ENCODE data around the gene CCDC150. TPM values are rescaled to one million over a fixed set of nuclear protein-coding genes. Genes with fewer than 3 reads are reported as not detected.
"Not testable (repeated sequence)": the region's sequence is repeated elsewhere in the genome, so short reads cannot be mapped to it uniquely, and the experiment has no call there.

Gene CCDC150
- total RNA-seq, 1 donor from 2014 or later: 4.5 TPM

- FAIRE-seq (no peak), DNase-seq (ENCODE audit: low spot score in 2 of 2) (no peak)
These were observed 64.2 kb downstream of the CCDC150 start for GRCh38 chr2:196703695-196704094.

GRCh38 chr2:196710056-196710455, 70.5 kb downstream of the CCDC150 start:
- not testable (repeated sequence) for FAIRE-seq; DNase-seq (ENCODE audit: low spot score in 2 of 2)

- no peak for FAIRE-seq
- DNase-seq (ENCODE audit: low spot score in 2 of 2): no peak
These were observed 72.1 kb downstream of the CCDC150 start for GRCh38 chr2:196711625-196712024.

GRCh38 chr2:196712867-196713266, 73.4 kb downstream of the CCDC150 start:
- FAIRE-seq (no peak), DNase-seq (ENCODE audit: low spot score in 2 of 2) (no peak)

- no peak for DNase-seq (ENCODE audit: low spot score in 2 of 2)
- FAIRE-seq: no peak
These were observed 79.0 kb downstream of the CCDC150 start for GRCh38 chr2:196718419-196719109.

GRCh38 chr2:196719110-196719872, 79.8 kb downstream of the CCDC150 start:
- DNase-seq (ENCODE audit: low spot score in 2 of 2): no peak
- FAIRE-seq: no peak

GRCh38 chr2:196723571-196723970, 84.1 kb downstream of the CCDC150 start:
- FAIRE-seq: no peak
- no peak for DNase-seq (ENCODE audit: low spot score in 2 of 2)

GRCh38 chr2:196725218-196725617, 85.7 kb downstream of the CCDC150 start:
- FAIRE-seq: no peak

GRCh38 chr2:196725882-196726281, 86.4 kb downstream of the CCDC150 start:
- FAIRE-seq (no peak), DNase-seq (ENCODE audit: low spot score in 2 of 2) (no peak)

More at GRCh38 chr2:196725218-196725617, 85.7 kb downstream of the CCDC150 start:
- no peak for DNase-seq (ENCODE audit: low spot score in 2 of 2)

GRCh38 chr2:196729418-196729817, 89.9 kb downstream of the CCDC150 start:
- DNase-seq (ENCODE audit: low spot score in 2 of 2) (no peak), FAIRE-seq (no peak)

GRCh38 chr2:196736646-196737045, 97.1 kb downstream of the CCDC150 start:
- not testable (repeated sequence) for DNase-seq (ENCODE audit: low spot score in 2 of 2); FAIRE-seq

- DNase-seq (ENCODE audit: low spot score in 2 of 2) (no peak), FAIRE-seq (no peak)
These were observed 97.5 kb downstream of the CCDC150 start for GRCh38 chr2:196737046-196737445.

- no peak for DNase-seq (ENCODE audit: low spot score in 2 of 2)
- FAIRE-seq: no peak
These were observed 99.5 kb downstream of the CCDC150 start for GRCh38 chr2:196739031-196739430.

- FAIRE-seq (no peak), DNase-seq (ENCODE audit: low spot score in 2 of 2) (no peak)
These were observed 102.7 kb downstream of the CCDC150 start for GRCh38 chr2:196742216-196742615.

GRCh38 chr2:196742685-196743084, 103.2 kb downstream of the CCDC150 start:
- FAIRE-seq (no peak), DNase-seq (ENCODE audit: low spot score in 2 of 2) (no peak)

GRCh38 chr2:196743165-196743564, 103.7 kb downstream of the CCDC150 start:
- DNase-seq (ENCODE audit: low spot score in 2 of 2) (no peak), FAIRE-seq (no peak)

GRCh38 chr2:196745711-196746110, 106.2 kb downstream of the CCDC150 start:
- DNase-seq (ENCODE audit: low spot score in 2 of 2): no peak
- FAIRE-seq: no peak

GRCh38 chr2:196747400-196747799, 107.9 kb downstream of the CCDC150 start:
- no peak for FAIRE-seq
- no peak for DNase-seq (ENCODE audit: low spot score in 2 of 2)

GRCh38 chr2:196748123-196748522, 108.6 kb downstream of the CCDC150 start:
- FAIRE-seq (no peak), DNase-seq (ENCODE audit: low spot score in 2 of 2) (no peak)

- FAIRE-seq (no peak), DNase-seq (ENCODE audit: low spot score in 2 of 2) (no peak)
These were observed 110.9 kb downstream of the CCDC150 start for GRCh38 chr2:196750291-196750923.

- FAIRE-seq: no peak
These were observed 111.6 kb downstream of the CCDC150 start for GRCh38 chr2:196750977-196751631.

More at GRCh38 chr2:196750977-196751631, 111.6 kb downstream of the CCDC150 start:
- DNase-seq (ENCODE audit: low spot score in 2 of 2): peak; percentile 6 to 28
